ENCODE results near the gene QRICH2. TPM values are rescaled to one million over a fixed set of nuclear protein-coding genes. Genes with fewer than 3 reads are reported as not detected.

Gene QRICH2
- total RNA-seq, 1 donor from 2014 or later = 10.6 TPM

- Histone ChIP-seq H3K9me3 (no peaks in the 10 kb centered on the region), H3K4me3 (no peak overlapping the region), H3K4me1 (no peaks in the 10 kb centered on the region), H3K27ac (no peak overlapping the region), H3K36me3 (peaks cover 38 to 64% of the 10 kb centered on the region in 2 donors), H3K27me3 (no peaks in the 10 kb centered on the region)
- TF ChIP-seq CTCF (IDR thresholded peaks at IDR 0.05) = no peak
- intact Hi-C loops (cut with DNase I) = no loop called here
- DNase-seq (ENCODE audit: low spot score in 2 of 2) = no peak
Observed at GRCh38 chr17:76326306-76326705, 18.2 kb upstream of the QRICH2 start.

GRCh38 chr17:76318586-76318985 lies 10.5 kb upstream of the QRICH2 start:
- intact Hi-C loops (cut with DNase I) = no loop called here
- TF ChIP-seq CTCF (IDR thresholded peaks at IDR 0.05) = no peak
- H3K9me3 ChIP-seq = no peaks in the 10 kb centered on the region
- no peak overlapping the region for H3K27ac ChIP-seq
- peaks cover 6 to 36% of the 10 kb centered on the region in 2 donors for H3K36me3 ChIP-seq
- DNase-seq (ENCODE audit: low spot score in 2 of 2) = no peak
- H3K27me3 ChIP-seq = no peaks in the 10 kb centered on the region
- no peak overlapping the region for H3K4me3 ChIP-seq
- H3K4me1 ChIP-seq = no peaks in the 10 kb centered on the region

GRCh38 chr17:76317535-76317934 lies 9.5 kb upstream of the QRICH2 start:
- Histone ChIP-seq H3K9me3 (no peaks in the 10 kb centered on the region), H3K36me3 (peaks cover 13 to 36% of the 10 kb centered on the region in 2 donors), H3K4me1 (no peaks in the 10 kb centered on the region), H3K27me3 (no peaks in the 10 kb centered on the region), H3K27ac (no peak overlapping the region), H3K4me3 (no peak overlapping the region)
- no peak for TF ChIP-seq CTCF (IDR thresholded peaks at IDR 0.05)
- DNase-seq (ENCODE audit: low spot score in 2 of 2) = no peak
- intact Hi-C loops (cut with DNase I) = no loop called here

- no peak overlapping the region for H3K27ac ChIP-seq
- intact Hi-C loops (cut with DNase I) = no loop called here
- no peaks in the 10 kb centered on the region for H3K27me3 ChIP-seq
- DNase-seq (ENCODE audit: low spot score in 2 of 2) = no peak
- H3K9me3 ChIP-seq = no peaks in the 10 kb centered on the region
- TF ChIP-seq CTCF (IDR thresholded peaks at IDR 0.05) = no peak
- H3K4me3 ChIP-seq = no peak overlapping the region
- H3K4me1 ChIP-seq = no peaks in the 10 kb centered on the region
- H3K36me3 ChIP-seq = peaks cover 27 to 56% of the 10 kb centered on the region in 2 donors
Observed at GRCh38 chr17:76314392-76315227, 6.5 kb upstream of the QRICH2 start.

- no peaks in the 10 kb centered on the region for H3K27me3 ChIP-seq
- no peak for TF ChIP-seq CTCF (IDR thresholded peaks at IDR 0.05)
- H3K27ac ChIP-seq = no peak overlapping the region
- H3K9me3 ChIP-seq = no peaks in the 10 kb centered on the region
- peaks cover 40 to 57% of the 10 kb centered on the region in 2 donors for H3K36me3 ChIP-seq
- no peak overlapping the region for H3K4me3 ChIP-seq
- DNase-seq (ENCODE audit: low spot score in 2 of 2) = no peak
- no peaks in the 10 kb centered on the region for H3K4me1 ChIP-seq
- intact Hi-C loops (cut with DNase I) = no loop called here
Observed at GRCh38 chr17:76312735-76313134, 4.7 kb upstream of the QRICH2 start.
